Mesenchymal stem cell (in vitro differentiated cells and primary cell): ENCODE results near the gene AMMECR1.
"Not testable (repeated sequence)": the region's sequence is repeated elsewhere in the genome, so short reads cannot be mapped to it uniquely, and the experiment has no call there.

Source experiments
- DNase-seq: peaks from one replicate; pipeline ENCODE4 v3.0.0-alpha.2; 2013
- H2AFZ ChIP-seq: one replicate; pipeline ENCODE4 v1.6.1; 2013; ENCODE audit warnings: low read depth, mild to moderate bottlenecking, control low read depth, inconsistent platforms, low read length, moderate library complexity
- H2AK5ac ChIP-seq: 2 replicates; pipeline ENCODE4 v1.6.1; 2013; ENCODE audit warnings: low read length, moderate library complexity, mild to moderate bottlenecking, inconsistent platforms; ENCODE audit not compliant: severe bottlenecking
- H2BK120ac ChIP-seq: one replicate; pipeline ENCODE4 v1.6.1; 2013; ENCODE audit warnings: low read depth, mild to moderate bottlenecking, inconsistent platforms, low read length, moderate library complexity
- H2BK12ac ChIP-seq, 2 experiments: one replicate each; pipeline ENCODE4 v1.6.1; 2013; ENCODE audit warnings: inconsistent platforms in 2 of 2, low read length in 2 of 2, mild to moderate bottlenecking in 2 of 2, moderate library complexity in 2 of 2, control low read depth in 1 of 2
- H2BK15ac ChIP-seq: one replicate; pipeline ENCODE4 v1.6.1; 2013; ENCODE audit warnings: mild to moderate bottlenecking, low read depth, inconsistent platforms; ENCODE audit not compliant: poor library complexity, severe bottlenecking
- H2BK5ac ChIP-seq: 2 replicates; pipeline ENCODE4 v1.6.1; 2013; ENCODE audit warnings: low read depth, mild to moderate bottlenecking, low read length, control low read depth, inconsistent platforms; ENCODE audit not compliant: poor library complexity, severe bottlenecking
- H3K14ac ChIP-seq, 2 experiments: one replicate each; pipeline ENCODE4 v1.6.1; 2013; ENCODE audit warnings: inconsistent platforms in 2 of 2, low read length in 2 of 2, control low read depth in 1 of 2, mild to moderate bottlenecking in 1 of 2, moderate library complexity in 1 of 2
- H3K18ac ChIP-seq, 2 experiments: one replicate each; pipeline ENCODE4 v1.6.1; 2013; ENCODE audit warnings: inconsistent platforms in 2 of 2, low read length in 2 of 2, control low read depth in 1 of 2, low read depth in 1 of 2, mild to moderate bottlenecking in 1 of 2
- H3K23ac ChIP-seq, 2 experiments: one replicate each; pipeline ENCODE4 v1.6.1; 2013; ENCODE audit warnings: inconsistent platforms in 2 of 2, low read length in 2 of 2, mild to moderate bottlenecking in 2 of 2, moderate library complexity in 2 of 2, control low read depth in 1 of 2
- H3K27ac ChIP-seq: 2 replicates; pipeline ENCODE4 v1.5.1; 2013; ENCODE audit warnings: mild to moderate bottlenecking, moderate library complexity, low read length, control low read depth, inconsistent platforms; ENCODE audit not compliant: poor library complexity, severe bottlenecking
- H3K27me3 ChIP-seq, 2 experiments: 2 replicates each; pipeline versions ENCODE4 v1.6.1 to v1.7.0; 2013; ENCODE audit warnings: low read length in 2 of 2, mild to moderate bottlenecking in 2 of 2, moderate library complexity in 2 of 2, control low read depth in 1 of 2, inconsistent platforms in 1 of 2; ENCODE audit not compliant: control insufficient read depth in 1 of 2, insufficient read depth in 1 of 2
- H3K36me3 ChIP-seq, 2 experiments: 2 replicates each; pipeline versions ENCODE4 v1.6.1 to v1.7.0; 2013; ENCODE audit warnings: low read length in 2 of 2, control low read depth in 1 of 2, inconsistent platforms in 1 of 2, low read depth in 1 of 2, mild to moderate bottlenecking in 1 of 2; ENCODE audit not compliant: insufficient read depth in 2 of 2, control insufficient read depth in 1 of 2
- H3K4ac ChIP-seq, 2 experiments: one replicate each; pipeline ENCODE4 v1.6.1; 2013; ENCODE audit warnings: inconsistent platforms in 2 of 2, low read length in 2 of 2, mild to moderate bottlenecking in 2 of 2, moderate library complexity in 2 of 2, control low read depth in 1 of 2, low read depth in 1 of 2
- H3K4me1 ChIP-seq: 2 replicates; pipeline ENCODE4 v1.6.1; 2013; ENCODE audit warnings: low read depth, low read length, control low read depth; ENCODE audit not compliant: control insufficient read depth, insufficient read depth
- H3K4me2 ChIP-seq: 2 replicates; pipeline ENCODE4 v1.6.1; 2013; ENCODE audit warnings: low read length, mild to moderate bottlenecking, inconsistent platforms; ENCODE audit not compliant: poor library complexity, severe bottlenecking
- H3K4me3 ChIP-seq, 2 experiments: 2 replicates each; pipeline versions ENCODE4 v1.5.1 to v1.7.0; 2013; ENCODE audit warnings: low read length in 2 of 2, mild to moderate bottlenecking in 2 of 2, control low read depth in 1 of 2, low read depth in 1 of 2; ENCODE audit not compliant: insufficient read depth in 1 of 2
- H3K79me1 ChIP-seq: replicated peaks from 2 replicates; pipeline ENCODE4 v1.6.1; 2013; ENCODE audit warnings: mild to moderate bottlenecking, control low read depth, low read length, inconsistent platforms; ENCODE audit not compliant: poor library complexity, severe bottlenecking
- H3K9ac ChIP-seq: 2 replicates; pipeline ENCODE4 v1.7.0; 2013; ENCODE audit warnings: mild to moderate bottlenecking, low read length, moderate library complexity
- H3K9me3 ChIP-seq: 2 replicates; pipeline ENCODE4 v1.7.0; 2013; ENCODE audit warnings: mild to moderate bottlenecking, low read length; ENCODE audit not compliant: control insufficient read depth
- H4K8ac ChIP-seq: one replicate; pipeline ENCODE4 v1.6.1; 2013; ENCODE audit warnings: inconsistent platforms, mild to moderate bottlenecking, low read length, moderate library complexity
- H4K91ac ChIP-seq: one replicate; pipeline ENCODE4 v1.6.1; 2013; ENCODE audit warnings: mild to moderate bottlenecking, low read length, inconsistent platforms
- WGBS: methylation state at CpG from one replicate; pipeline ENCODE4 v1.1.7; 2013; ENCODE audit warnings: mixed read lengths; 5-methylcytosine and 5-hydroxymethylcytosine counted together

AMMECR1 gene

DNA sequence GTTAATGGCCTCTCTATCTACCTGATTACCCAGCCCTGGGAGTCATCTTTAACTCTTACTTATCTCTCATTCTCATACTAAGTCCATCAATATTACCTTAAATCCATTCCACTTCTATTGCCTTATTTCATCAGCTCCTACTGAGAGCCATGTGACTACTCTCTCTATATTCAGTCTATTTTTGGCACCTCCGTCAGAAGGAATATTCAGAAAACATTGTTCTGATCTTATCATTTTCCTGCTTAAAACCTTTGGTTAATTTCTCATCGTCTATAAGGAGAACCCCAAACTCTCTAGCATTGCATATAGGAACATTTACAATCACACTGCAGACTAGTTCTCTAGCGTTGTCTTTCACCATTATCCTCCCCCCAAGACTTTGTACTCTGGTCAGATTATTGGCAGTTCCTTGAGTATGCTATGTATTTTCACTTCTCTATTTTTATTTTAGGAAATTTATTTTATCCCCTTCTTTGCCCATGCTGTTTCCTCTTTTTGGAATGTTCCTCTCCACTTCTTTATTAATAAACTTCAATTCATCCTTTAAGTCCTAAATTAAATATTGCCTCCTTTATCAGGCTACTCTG, 13.7 kb upstream of the AMMECR1 start:
- no peak overlapping the region for H2BK12ac ChIP-seq
- H3K23ac ChIP-seq: no peak overlapping the region
- H3K4me2 ChIP-seq: no peak overlapping the region
- H3K9ac ChIP-seq: no peak overlapping the region
- no peak overlapping the region for H3K27ac ChIP-seq
- no peak overlapping the region for H2AK5ac ChIP-seq
- no peak overlapping the region for H3K4me3 ChIP-seq
- H2BK15ac ChIP-seq: no peak overlapping the region
- H4K8ac ChIP-seq: no peak overlapping the region
- DNase-seq: no peak
- no peak overlapping the region for H3K4ac ChIP-seq
- H3K27me3 ChIP-seq: peaks cover 0 to 8% of the 10 kb centered on the region in 2 experiments
- 94% methylated on average over 2 of the region's 3 CpGs for WGBS
- H2AFZ ChIP-seq: no peak overlapping the region
- no peak overlapping the region for H3K18ac ChIP-seq
- no peak overlapping the region for H3K14ac ChIP-seq
- no peaks in the 10 kb centered on the region for H3K79me1 ChIP-seq
- H3K9me3 ChIP-seq: peaks cover 6% of the 10 kb centered on the region
- H3K36me3 ChIP-seq: no peaks in the 10 kb centered on the region
- no peak overlapping the region for H2BK120ac ChIP-seq
- no peaks in the 10 kb centered on the region for H3K4me1 ChIP-seq
- no peak overlapping the region for H2BK5ac ChIP-seq
- H4K91ac ChIP-seq: no peak overlapping the region

GRCh38 chrX:110328613-110329012, 10.7 kb upstream of the AMMECR1 start:
- H2AFZ ChIP-seq, H2BK15ac ChIP-seq, H3K14ac ChIP-seq, H2BK5ac ChIP-seq, H3K27ac ChIP-seq, H3K18ac ChIP-seq, H3K4me1 ChIP-seq, H2BK120ac ChIP-seq, H3K23ac ChIP-seq, H3K4me2 ChIP-seq, H3K27me3 ChIP-seq, H2AK5ac ChIP-seq, H4K91ac ChIP-seq, H3K4me3 ChIP-seq, H2BK12ac ChIP-seq, H3K4ac ChIP-seq, H3K79me1 ChIP-seq, DNase-seq, H3K9ac ChIP-seq, H3K36me3 ChIP-seq, H4K8ac ChIP-seq: not testable (repeated sequence)
- H3K9me3 ChIP-seq: peaks cover 19% of the 10 kb centered on the region
- WGBS: 100% methylated on average over 1 of the region's 1 CpG

DNA sequence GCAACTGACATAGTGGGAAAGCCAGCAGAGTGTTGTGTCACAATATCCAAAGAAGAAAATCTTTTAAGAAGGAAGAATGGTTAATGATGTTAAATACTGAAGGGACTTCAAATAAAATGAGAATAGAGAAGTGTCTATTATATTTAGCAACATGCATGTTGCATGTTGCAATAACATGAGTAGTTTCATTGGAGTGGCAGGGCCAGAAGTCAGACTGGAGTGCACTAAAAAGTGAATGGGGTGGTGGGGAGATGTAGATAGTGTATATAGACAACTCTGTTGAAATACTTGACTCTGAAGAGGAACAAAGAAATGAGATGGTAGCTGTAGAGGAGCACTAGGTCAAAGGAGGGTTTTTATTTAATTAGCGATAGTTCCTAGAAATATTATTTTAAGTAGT, 9.5 kb upstream of the AMMECR1 start:
- Histone ChIP-seq H3K9ac (no peak overlapping the region), H3K4ac (no peak overlapping the region), H3K27me3 (peaks cover 0 to 5% of the 10 kb centered on the region in 2 experiments), H2AK5ac (no peak overlapping the region), H2BK12ac (no peak overlapping the region), H3K36me3 (no peaks in the 10 kb centered on the region), H2BK15ac (no peak overlapping the region), H3K4me1 (peaks cover 2% of the 10 kb centered on the region), H3K23ac (no peak overlapping the region), H3K27ac (no peak overlapping the region), H3K79me1 (no peaks in the 10 kb centered on the region), H2BK120ac (no peak overlapping the region), H4K8ac (no peak overlapping the region), H4K91ac (no peak overlapping the region), H3K14ac (no peak overlapping the region), H3K18ac (no peak overlapping the region), H3K4me2 (no peak overlapping the region), H2AFZ (no peak overlapping the region), H3K4me3 (no peak overlapping the region), H2BK5ac (no peak overlapping the region), H3K9me3 (peaks cover 19% of the 10 kb centered on the region)
- no peak for DNase-seq
- WGBS: no CpG with 5 or more reads among the region's 1 CpG

GRCh38 chrX:110326712-110327111, 8.8 kb upstream of the AMMECR1 start:
- no peak overlapping the region for H2BK12ac ChIP-seq
- no peak overlapping the region for H3K18ac ChIP-seq
- no peak overlapping the region for H3K9ac ChIP-seq
- H3K27ac ChIP-seq: no peak overlapping the region
- no peak for DNase-seq
- WGBS: 95% methylated on average over 4 of the region's 4 CpGs
- no peak overlapping the region for H2AK5ac ChIP-seq
- no peaks in the 10 kb centered on the region for H3K36me3 ChIP-seq
- H3K23ac ChIP-seq: no peak overlapping the region
- H2BK120ac ChIP-seq: no peak overlapping the region
- no peak overlapping the region for H2BK5ac ChIP-seq
- peaks cover 0 to 5% of the 10 kb centered on the region in 2 experiments for H3K27me3 ChIP-seq
- no peak overlapping the region for H3K14ac ChIP-seq
- H3K4me2 ChIP-seq: no peak overlapping the region
- no peak overlapping the region for H2BK15ac ChIP-seq
- no peak overlapping the region for H4K8ac ChIP-seq
- H3K9me3 ChIP-seq: peaks cover 19% of the 10 kb centered on the region
- no peak overlapping the region for H3K4ac ChIP-seq
- no peak overlapping the region for H3K4me3 ChIP-seq
- H4K91ac ChIP-seq: no peak overlapping the region
- no peak overlapping the region for H2AFZ ChIP-seq
- H3K79me1 ChIP-seq: no peaks in the 10 kb centered on the region
- peaks cover 2% of the 10 kb centered on the region for H3K4me1 ChIP-seq
